ENCODE results near the gene TCN1.

TCN1 gene

DNA sequence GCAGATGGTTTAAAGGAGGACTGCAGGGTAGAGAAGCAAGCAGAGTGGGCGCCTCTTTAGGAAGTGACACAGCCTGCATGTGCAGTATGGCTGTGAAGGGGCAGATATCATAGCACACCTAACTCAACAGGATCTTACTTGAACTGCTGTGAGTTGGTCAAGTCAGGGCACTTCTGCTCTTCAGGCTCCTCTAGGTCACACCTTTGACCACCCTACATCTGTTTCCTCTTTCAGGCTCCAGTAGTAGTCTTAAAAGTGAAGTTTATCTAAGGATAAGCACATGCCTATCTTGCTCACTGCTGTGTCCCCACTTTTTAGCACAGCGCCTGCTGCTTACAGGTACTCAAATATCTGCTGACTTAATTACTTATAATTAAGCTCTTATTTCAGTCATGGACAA lies 62.2 kb downstream of the TCN1 start:
- no peak for TF ChIP-seq POLR2AphosphoS5 (IDR thresholded peaks at IDR 0.05; ENCODE audit: low read depth, low read length)
- no peak for TF ChIP-seq FOXP2 (optimal IDR thresholded peaks at IDR 0.05; ENCODE audit: borderline replicate concordance, extremely low read depth, extremely low read length, insufficient read depth)
- TF ChIP-seq, protein P1, sequence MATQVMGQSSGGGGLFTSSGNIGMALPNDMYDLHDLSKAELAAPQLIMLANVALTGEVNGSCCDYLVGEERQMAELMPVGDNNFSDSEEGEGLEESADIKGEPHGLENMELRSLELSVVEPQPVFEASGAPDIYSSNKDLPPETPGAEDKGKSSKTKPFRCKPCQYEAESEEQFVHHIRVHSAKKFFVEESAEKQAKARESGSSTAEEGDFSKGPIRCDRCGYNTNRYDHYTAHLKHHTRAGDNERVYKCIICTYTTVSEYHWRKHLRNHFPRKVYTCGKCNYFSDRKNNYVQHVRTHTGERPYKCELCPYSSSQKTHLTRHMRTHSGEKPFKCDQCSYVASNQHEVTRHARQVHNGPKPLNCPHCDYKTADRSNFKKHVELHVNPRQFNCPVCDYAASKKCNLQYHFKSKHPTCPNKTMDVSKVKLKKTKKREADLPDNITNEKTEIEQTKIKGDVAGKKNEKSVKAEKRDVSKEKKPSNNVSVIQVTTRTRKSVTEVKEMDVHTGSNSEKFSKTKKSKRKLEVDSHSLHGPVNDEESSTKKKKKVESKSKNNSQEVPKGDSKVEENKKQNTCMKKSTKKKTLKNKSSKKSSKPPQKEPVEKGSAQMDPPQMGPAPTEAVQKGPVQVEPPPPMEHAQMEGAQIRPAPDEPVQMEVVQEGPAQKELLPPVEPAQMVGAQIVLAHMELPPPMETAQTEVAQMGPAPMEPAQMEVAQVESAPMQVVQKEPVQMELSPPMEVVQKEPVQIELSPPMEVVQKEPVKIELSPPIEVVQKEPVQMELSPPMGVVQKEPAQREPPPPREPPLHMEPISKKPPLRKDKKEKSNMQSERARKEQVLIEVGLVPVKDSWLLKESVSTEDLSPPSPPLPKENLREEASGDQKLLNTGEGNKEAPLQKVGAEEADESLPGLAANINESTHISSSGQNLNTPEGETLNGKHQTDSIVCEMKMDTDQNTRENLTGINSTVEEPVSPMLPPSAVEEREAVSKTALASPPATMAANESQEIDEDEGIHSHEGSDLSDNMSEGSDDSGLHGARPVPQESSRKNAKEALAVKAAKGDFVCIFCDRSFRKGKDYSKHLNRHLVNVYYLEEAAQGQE (IDR thresholded peaks at IDR 0.05; ENCODE audit: insufficient read depth in 1 of 2, low read depth in 2 of 2, low read length in 2 of 2): no peak
- no peak for TF ChIP-seq SIN3A (IDR thresholded peaks at IDR 0.05; ENCODE audit: borderline replicate concordance, insufficient read depth, low read length)
- no peak for TF ChIP-seq TAF1 (IDR thresholded peaks at IDR 0.05; ENCODE audit: borderline replicate concordance, insufficient read depth, low read length)
